PFSK-1 (cell line): ENCODE data around the gene PSPC1.

Experiments
- FOXP2 ChIP-seq: optimal IDR thresholded peaks from 2 replicates; pipeline ENCODE3; 2011; ENCODE audit warnings: borderline replicate concordance, control low read depth, inconsistent platforms; ENCODE audit not compliant: insufficient read depth; ENCODE audit errors: extremely low read length, extremely low read depth
- POLR2AphosphoS5 ChIP-seq: IDR thresholded peaks from 2 replicates; pipeline ENCODE4 v1.6.1; 2012; ENCODE audit warnings: low read depth, mild to moderate bottlenecking, control low read depth, low read length, moderate library complexity
- REST ChIP-seq, 2 experiments: IDR thresholded peaks; 2 replicates each; pipeline versions ENCODE4 v1.6.1 to v1.8.0; 2011 to 2012; ENCODE audit warnings: low read depth in 2 of 2, low read length in 2 of 2, control low read depth in 1 of 2, inconsistent platforms in 1 of 2, mild to moderate bottlenecking in 1 of 2, moderate library complexity in 1 of 2; ENCODE audit not compliant: insufficient read depth in 1 of 2
- SIN3A ChIP-seq: IDR thresholded peaks from 2 replicates; pipeline ENCODE4 v1.6.1; 2012; ENCODE audit warnings: mild to moderate bottlenecking, low read length, moderate library complexity, borderline replicate concordance; ENCODE audit not compliant: insufficient read depth
- TAF1 ChIP-seq: IDR thresholded peaks from 2 replicates; pipeline ENCODE4 v1.6.1; 2012; ENCODE audit warnings: low read length, control low read depth, borderline replicate concordance; ENCODE audit not compliant: insufficient read depth

PSPC1 gene

GRCh38 chr13:19763618-19764017 is 19.1 kb downstream of the PSPC1 start:
- no peak for TF ChIP-seq TAF1
- TF ChIP-seq SIN3A = no peak
- TF ChIP-seq POLR2AphosphoS5 = no peak
- no peak for TF ChIP-seq REST (IDR thresholded peaks at IDR 0.05; ENCODE audit: insufficient read depth in 1 of 2, low read depth in 2 of 2, low read length in 2 of 2)
- TF ChIP-seq FOXP2 = no peak

- TF ChIP-seq FOXP2 (no peak), POLR2AphosphoS5 (no peak), REST (IDR thresholded peaks at IDR 0.05; ENCODE audit: insufficient read depth in 1 of 2, low read depth in 2 of 2, low read length in 2 of 2) (no peak), SIN3A (no peak), TAF1 (no peak)
Observed at GRCh38 chr13:19759669-19760068, 23.1 kb downstream of the PSPC1 start.

- TF ChIP-seq TAF1 (no peak), POLR2AphosphoS5 (no peak), REST (IDR thresholded peaks at IDR 0.05; ENCODE audit: insufficient read depth in 1 of 2, low read depth in 2 of 2, low read length in 2 of 2) (no peak)
Observed at GRCh38 chr13:19742643-19743042, 40.1 kb downstream of the PSPC1 start.

GRCh38 chr13:19737844-19738557 is 44.7 kb downstream of the PSPC1 start:
- TF ChIP-seq TAF1 = no peak
- no peak for TF ChIP-seq FOXP2
- TF ChIP-seq POLR2AphosphoS5 = no peak
- no peak for TF ChIP-seq SIN3A
- TF ChIP-seq REST (IDR thresholded peaks at IDR 0.05; ENCODE audit: insufficient read depth in 1 of 2, low read depth in 2 of 2, low read length in 2 of 2) = no peak

- TF ChIP-seq FOXP2 (no peak), TAF1 (no peak), REST (IDR thresholded peaks at IDR 0.05; ENCODE audit: insufficient read depth in 1 of 2, low read depth in 2 of 2, low read length in 2 of 2) (no peak), POLR2AphosphoS5 (no peak), SIN3A (no peak)
Observed at GRCh38 chr13:19726611-19727010, 56.1 kb downstream of the PSPC1 start.
